T-cell (primary cell): ENCODE data around the gene PRKCA. TPM values are rescaled to one million over a fixed set of nuclear protein-coding genes. Genes with fewer than 3 reads are reported as not detected.

ENCODE experiments used
- ATAC-seq, 4 experiments: fragments of 200-7000 bp in 3 of 4; fragments of 150-1000 bp in 1 of 4; cut with Tn5 transposase; replicated peaks in 1 of 4; 1 replicate in 3 of 4; 2 replicates in 1 of 4; pipeline ENCODE4 v1.10.0; 2021; ENCODE audit warnings: moderate library complexity in 3 of 4, mild to moderate bottlenecking in 2 of 4, moderate number of reproducible peaks in 1 of 4
- CTCF ChIA-PET, 2 donors: fragments of 300-600 bp; sonication (Branson Sonifier 250); formaldehyde crosslinking; loops; one replicate each; lab custom pipeline; 2022; ENCODE audit warnings: antibody characterized with exemption in 2 of 2; lab: Charles Lee
- POLR2A ChIA-PET, 2 donors: fragments of 300-600 bp; sonication (Branson Sonifier 250); formaldehyde crosslinking; loops; one replicate each; lab custom pipeline; 2022; ENCODE audit warnings: antibody characterized with exemption in 2 of 2; lab: Charles Lee
- DNase-seq, 35 experiments: peaks; one replicate each; pipeline versions ENCODE4 v3.0.0 to v3.0.0-alpha.2; 2013 to 2023
- H3K27ac ChIP-seq: one replicate; pipeline ENCODE4 v1.5.1; 2013; ENCODE audit warnings: low read length
- H3K27me3 ChIP-seq, 2 experiments: replicated peaks in 1 of 2; 1 replicate in 1 of 2; 2 replicates in 1 of 2; pipeline versions ENCODE4 v1.6.1 to v1.7.0; 2013; ENCODE audit warnings: low read length in 1 of 2, mixed read lengths in 1 of 2; ENCODE audit not compliant: control insufficient read depth in 2 of 2, insufficient read depth in 2 of 2; ENCODE audit errors: extremely low read depth in 1 of 2
- H3K36me3 ChIP-seq, 2 donors: 1 replicate in 1 of 2; 2 replicates in 1 of 2; pipeline versions ENCODE4 v1.6.1 to v1.7.0; 2013; ENCODE audit warnings: low read length in 1 of 2; ENCODE audit not compliant: control insufficient read depth in 2 of 2, insufficient read depth in 1 of 2; ENCODE audit errors: extremely low read depth in 1 of 2
- H3K4me1 ChIP-seq, 2 experiments: 1 replicate in 1 of 2; 2 replicates in 1 of 2; pipeline versions ENCODE4 v1.6.1 to v1.7.0; 2013; ENCODE audit warnings: low read length in 2 of 2, mixed read lengths in 1 of 2; ENCODE audit not compliant: insufficient read depth in 2 of 2, control insufficient read depth in 1 of 2; ENCODE audit errors: extremely low read depth in 1 of 2
- H3K4me3 ChIP-seq, 2 donors: 1 replicate in 1 of 2; 2 replicates in 1 of 2; pipeline versions ENCODE4 v1.5.1 to v1.7.0; 2013; ENCODE audit warnings: mild to moderate bottlenecking in 2 of 2, low read length in 1 of 2, moderate library complexity in 1 of 2; ENCODE audit not compliant: control insufficient read depth in 1 of 2; ENCODE audit errors: extremely low read depth in 1 of 2
- H3K9me3 ChIP-seq: 2 replicates; pipeline ENCODE4 v1.7.0; 2013
- H3K27ac Mint-ChIP-seq, 2 donors: one replicate each; pipeline ENCODE4 v1.8.0; 2020 to 2021; ENCODE audit warnings: mild to moderate bottlenecking in 2 of 2, mixed read lengths in 2 of 2
- H3K27me3 Mint-ChIP-seq, 2 donors: one replicate each; pipeline ENCODE4 v1.8.0; 2021 to 2022; ENCODE audit warnings: mixed read lengths in 2 of 2
- H3K36me3 Mint-ChIP-seq: one replicate; pipeline ENCODE4 v1.8.0; 2021; ENCODE audit warnings: mixed read lengths
- H3K4me1 Mint-ChIP-seq, 3 donors: one replicate each; pipeline ENCODE4 v1.8.0; 2020 to 2022; ENCODE audit warnings: mixed read lengths in 3 of 3, mild to moderate bottlenecking in 1 of 3
- H3K4me3 Mint-ChIP-seq, 3 donors: one replicate each; pipeline ENCODE4 v1.8.0; 2020 to 2022; ENCODE audit warnings: mild to moderate bottlenecking in 3 of 3, mixed read lengths in 3 of 3, moderate library complexity in 3 of 3
- H3K9me3 Mint-ChIP-seq, 3 donors: one replicate each; pipeline ENCODE4 v1.8.0; 2020 to 2022; ENCODE audit warnings: mixed read lengths in 3 of 3
- WGBS: methylation state at CpG from one replicate; pipeline ENCODE4 v1.1.5; 2013; ENCODE audit warnings: missing lambda C conversion rate; ENCODE audit not compliant: insufficient coverage; 5-methylcytosine and 5-hydroxymethylcytosine counted together
- total RNA-seq, 35 experiments: library from RNA in 6 of 35; stranded (reverse) in 6 of 35; fragments of 120-200 nt in 1 of 35; gene quantifications; one replicate each; pipeline versions ENCODE4 v1.2.1 to v1.2.4 and lab custom pipeline; 2013 to 2026

The PRKCA gene
- total RNA-seq, 5 donors from 2014 or later (not counting 1 experiment from before 2014, with no cell fraction given), result 75.9 to 128 (median 82.0) TPM

- no peaks in the 10 kb centered on the region for H3K36me3 Mint-ChIP-seq
- ChIA-PET CTCF (no interaction called here), POLR2A (no interaction called here)
- Histone ChIP-seq H3K4me1 (peaks cover 2 to 3% of the 10 kb centered on the region in 2 experiments), H3K4me3 (no peak overlapping the region), H3K9me3 (no peaks in the 10 kb centered on the region), H3K36me3 (no peaks in the 10 kb centered on the region), H3K27ac (no peak overlapping the region), H3K27me3 (no peaks in the 10 kb centered on the region)
- no peak for DNase-seq
- no peaks in the 10 kb centered on the region for H3K27me3 Mint-ChIP-seq
- no peak for ATAC-seq
- H3K9me3 Mint-ChIP-seq, result peaks cover 0 to 2% (median 0%) of the 10 kb centered on the region in 3 donors
- peaks cover 48 to 63% (median 59%) of the 10 kb centered on the region in 3 donors for H3K4me1 Mint-ChIP-seq
- 94% methylated on average over 3 of the region's 4 CpGs for WGBS
- no peak overlapping the region for H3K4me3 Mint-ChIP-seq
- no peak overlapping the region for H3K27ac Mint-ChIP-seq
Measured at GRCh38 chr17:66627985-66628384, 325.6 kb downstream of the PRKCA start.

GRCh38 chr17:66629762-66630161 is 327.3 kb downstream of the PRKCA start:
- Histone ChIP-seq H3K27ac (no peak overlapping the region), H3K9me3 (no peaks in the 10 kb centered on the region), H3K4me3 (no peak overlapping the region), H3K36me3 (no peaks in the 10 kb centered on the region), H3K4me1 (peaks cover 5 to 12% of the 10 kb centered on the region in 2 experiments), H3K27me3 (no peaks in the 10 kb centered on the region)
- peaks cover 0 to 2% (median 0%) of the 10 kb centered on the region in 3 donors for H3K9me3 Mint-ChIP-seq
- no peaks in the 10 kb centered on the region for H3K27me3 Mint-ChIP-seq
- peaks cover 3% of the 10 kb centered on the region for H3K36me3 Mint-ChIP-seq
- H3K4me1 Mint-ChIP-seq, result peaks cover 61 to 68% (median 65%) of the 10 kb centered on the region in 3 donors
- ChIA-PET CTCF (no interaction called here), POLR2A (interaction anchor here in 1 of 2 donors (0.6 kb wide), 1 partner anchor 429 kb away, joined by 3 read pairs; no protein-coding TSS in a partner anchor)
- H3K27ac Mint-ChIP-seq, result no peak overlapping the region
- DNase-seq (no peak), ATAC-seq (no peak)
- no CpG with 5 or more reads among the region's 3 CpGs for WGBS
- H3K4me3 Mint-ChIP-seq, result no peak overlapping the region

- DNase-seq (no peak), ATAC-seq (no peak)
- no CpG with 5 or more reads among the region's 2 CpGs for WGBS
- H3K9me3 Mint-ChIP-seq, result peaks cover 0 to 2% (median 0%) of the 10 kb centered on the region in 3 donors
- peaks cover 5% of the 10 kb centered on the region for H3K36me3 Mint-ChIP-seq
- CTCF ChIA-PET, result interaction anchor here in 1 of 2 donors (0.6 kb wide), 1 partner anchor 31 kb away, joined by 3 read pairs; no protein-coding TSS in a partner anchor
- no peaks in the 10 kb centered on the region for H3K27me3 ChIP-seq
- H3K27me3 Mint-ChIP-seq, result no peaks in the 10 kb centered on the region
- no peak overlapping the region for H3K4me3 Mint-ChIP-seq
- H3K4me1 Mint-ChIP-seq, result peaks cover 61 to 68% (median 65%) of the 10 kb centered on the region in 3 donors
- peaks cover 5 to 12% of the 10 kb centered on the region in 2 experiments for H3K4me1 ChIP-seq
- H3K4me3 ChIP-seq, result no peak overlapping the region
- no peak overlapping the region for H3K27ac ChIP-seq
- peak overlapping the region in 1 of 2 donors; percentile 15 for H3K27ac Mint-ChIP-seq
- H3K36me3 ChIP-seq, result no peaks in the 10 kb centered on the region
- no peaks in the 10 kb centered on the region for H3K9me3 ChIP-seq
- POLR2A ChIA-PET, result no interaction called here
Measured at GRCh38 chr17:66630379-66630778, 328.0 kb downstream of the PRKCA start.

- H3K4me1 ChIP-seq, result peaks cover 5 to 12% of the 10 kb centered on the region in 2 experiments
- no peak for DNase-seq
- Mint-ChIP-seq H3K4me1 (peaks cover 61 to 65% (median 62%) of the 10 kb centered on the region in 3 donors), H3K4me3 (no peak overlapping the region), H3K27ac (no peak overlapping the region), H3K9me3 (peaks cover 0 to 2% (median 0%) of the 10 kb centered on the region in 3 donors), H3K27me3 (no peaks in the 10 kb centered on the region), H3K36me3 (peaks cover 7% of the 10 kb centered on the region)
- no peak overlapping the region for H3K27ac ChIP-seq
- no peaks in the 10 kb centered on the region for H3K9me3 ChIP-seq
- 86% methylated on average over 1 of the region's 3 CpGs for WGBS
- ATAC-seq, result no peak
- no peak overlapping the region for H3K4me3 ChIP-seq
- ChIA-PET CTCF (interaction anchor here in 1 of 2 donors (0.6 kb wide), 1 partner anchor 30 kb away, joined by 3 read pairs; no protein-coding TSS in a partner anchor), POLR2A (no interaction called here)
- no peaks in the 10 kb centered on the region for H3K27me3 ChIP-seq
- H3K36me3 ChIP-seq, result peaks cover 0 to 1% of the 10 kb centered on the region in 2 donors
Measured at GRCh38 chr17:66630828-66631472, 328.5 kb downstream of the PRKCA start.

- ChIA-PET CTCF (no interaction called here), POLR2A (no interaction called here)
- Histone ChIP-seq H3K27me3 (no peaks in the 10 kb centered on the region), H3K4me3 (no peak overlapping the region), H3K36me3 (peaks cover 0 to 9% of the 10 kb centered on the region in 2 donors), H3K9me3 (no peaks in the 10 kb centered on the region), H3K4me1 (peaks cover 5 to 12% of the 10 kb centered on the region in 2 experiments), H3K27ac (no peak overlapping the region)
- H3K27ac Mint-ChIP-seq, result peak overlapping the region in 1 of 2 donors; percentile 49
- no peak for ATAC-seq
- H3K4me3 Mint-ChIP-seq, result no peak overlapping the region
- H3K36me3 Mint-ChIP-seq, result peaks cover 10% of the 10 kb centered on the region
- 92% methylated on average over 3 of the region's 3 CpGs for WGBS
- DNase-seq, result no peak
- H3K27me3 Mint-ChIP-seq, result no peaks in the 10 kb centered on the region
- H3K9me3 Mint-ChIP-seq, result peaks cover 0 to 2% (median 0%) of the 10 kb centered on the region in 3 donors
- peaks cover 64 to 68% (median 65%) of the 10 kb centered on the region in 3 donors for H3K4me1 Mint-ChIP-seq
Measured at GRCh38 chr17:66632731-66633130, 330.3 kb downstream of the PRKCA start.

GRCh38 chr17:66633317-66633965 is 331.0 kb downstream of the PRKCA start:
- peak in 16 of 35 experiments; percentile 0 to 44 (median 14) for DNase-seq
- Mint-ChIP-seq H3K27ac (peak overlapping the region; percentile 49 to 55), H3K4me3 (no peak overlapping the region), H3K9me3 (peaks cover 0 to 2% (median 0%) of the 10 kb centered on the region in 3 donors), H3K36me3 (peaks cover 14% of the 10 kb centered on the region), H3K27me3 (no peaks in the 10 kb centered on the region), H3K4me1 (peaks cover 64 to 68% (median 65%) of the 10 kb centered on the region in 3 donors)
- no peaks in the 10 kb centered on the region for H3K27me3 ChIP-seq
- H3K36me3 ChIP-seq, result peaks cover 0 to 9% of the 10 kb centered on the region in 2 donors
- no peak overlapping the region for H3K27ac ChIP-seq
- no peaks in the 10 kb centered on the region for H3K9me3 ChIP-seq
- POLR2A ChIA-PET, result no interaction called here
- CTCF ChIA-PET, result interaction anchor here (0.5 to 0.6 kb wide), 3 partner anchors 166 to 890 kb away, joined by 3 read pairs; no protein-coding TSS in a partner anchor
- 60% methylated on average over 2 of the region's 3 CpGs for WGBS
- H3K4me3 ChIP-seq, result no peak overlapping the region
- peaks cover 5 to 12% of the 10 kb centered on the region in 2 experiments for H3K4me1 ChIP-seq
- peak; percentile 86 to 95 (median 92) for ATAC-seq
